Measurements from ENCODE around the gene ANXA6. TPM values are rescaled to one million over a fixed set of nuclear protein-coding genes. Genes with fewer than 3 reads are reported as not detected.

Gene ANXA6
- total RNA-seq, 2 experiments from 2014 or later, result 322 to 332 TPM

- ATAC-seq (no peak), DNase-seq (no peak)
- H3K27ac Mint-ChIP-seq, result peak overlapping the region; percentile 91
- ChIA-PET POLR2A (interaction anchor here (0.6 to 1.1 kb wide), 4 partner anchors 12 to 133 kb away, joined by 3 to 4 read pairs (median 4); no protein-coding TSS in a partner anchor), CTCF (interaction anchor here (0.6 to 4.4 kb wide), 15 partner anchors 9 to 567 kb away, joined by 3 to 37 read pairs (median 4); no protein-coding TSS in a partner anchor)
- intact Hi-C loops (cut with DNase I, micrococcal nuclease), result loop anchor here (1.0 to 10.0 kb wide), 7 partner anchors 131 to 691 kb away; partner anchors contain the start of genes G3BP1 (in 1 of the 2), GM2A (in 1 of the 2) and RBM22 (in 1 of the 2)
- no peaks in the 10 kb centered on the region for H3K9me3 Mint-ChIP-seq (ENCODE audit: low read depth)
- H3K27me3 Mint-ChIP-seq, result no peaks in the 10 kb centered on the region
- peaks cover 72% of the 10 kb centered on the region for H3K4me1 Mint-ChIP-seq
- H3K4me3 Mint-ChIP-seq, result peak overlapping the region; percentile 80
- H3K36me3 Mint-ChIP-seq (ENCODE audit: low read depth), result peaks cover 60% of the 10 kb centered on the region
These were observed 75.9 kb downstream of the ANXA6 start for GRCh38 chr5:151081431-151082281.

GRCh38 chr5:151080613-151081430, 76.8 kb downstream of the ANXA6 start, which contains the start of gene TNIP1:
Gene TNIP1, minus strand, starts transcription at chr5:151081034. Its CDS starts 15,939 bp downstream, at chr5:151065095.
- peaks cover 67% of the 10 kb centered on the region for H3K36me3 Mint-ChIP-seq (ENCODE audit: low read depth)
- CTCF ChIA-PET, result interaction anchor here (0.6 to 4.4 kb wide), 15 partner anchors 8 to 133 kb away, joined by 3 to 37 read pairs (median 4); no protein-coding TSS in a partner anchor
- ATAC-seq, result peak; percentile 67
- H3K27ac Mint-ChIP-seq, result peak within 1 kb of the TSS; percentile 91
- DNase-seq, result peak; percentile 96
- H3K4me3 Mint-ChIP-seq, result peak within 1 kb of the TSS; percentile 80
- intact Hi-C loops (cut with DNase I, micrococcal nuclease), result loop anchor here (1.0 to 10.0 kb wide), 9 partner anchors 21 to 691 kb away; partner anchors contain the start of genes G3BP1 (in 1 of the 2), GM2A (in 1 of the 2) and RBM22 (in 1 of the 2)
- no peaks in the 10 kb centered on the region for H3K27me3 Mint-ChIP-seq
- POLR2A ChIA-PET, result interaction anchor here (0.6 to 1.3 kb wide), 4 partner anchors 12 to 133 kb away, joined by 3 to 4 read pairs (median 4); no protein-coding TSS in a partner anchor
- H3K4me1 Mint-ChIP-seq, result peaks cover 74% of the 10 kb centered on the region
- H3K9me3 Mint-ChIP-seq (ENCODE audit: low read depth), result no peaks in the 10 kb centered on the region

GRCh38 chr5:151079838-151080612, 77.6 kb downstream of the ANXA6 start:
- Mint-ChIP-seq H3K9me3 (ENCODE audit: low read depth) (no peaks in the 10 kb centered on the region), H3K4me3 (peak overlapping the region; percentile 79), H3K27ac (peak overlapping the region; percentile 87), H3K36me3 (ENCODE audit: low read depth) (peaks cover 69% of the 10 kb centered on the region), H3K4me1 (peaks cover 74% of the 10 kb centered on the region), H3K27me3 (no peaks in the 10 kb centered on the region)
- ChIA-PET CTCF (interaction anchor here (0.7 to 1.2 kb wide), 4 partner anchors 9 to 61 kb away, joined by 3 to 4 read pairs (median 3); no protein-coding TSS in a partner anchor), POLR2A (interaction anchor here (1.3 to 2.6 kb wide), 3 partner anchors 11 to 173 kb away, joined by 3 to 15 read pairs (median 4); partner anchors contain the start of gene GM2A)
- intact Hi-C loops (cut with DNase I, micrococcal nuclease), result loop anchor here (1.0 to 10.0 kb wide), 12 partner anchors 15 to 692 kb away; partner anchors contain the start of genes G3BP1 (in 1 of the 2), GM2A (in 1 of the 2) and RBM22 (in 1 of the 2)
- ATAC-seq, result peak; percentile 4
- DNase-seq, result peak; percentile 74

- H3K27me3 Mint-ChIP-seq, result no peaks in the 10 kb centered on the region
- DNase-seq (peak; percentile 88), ATAC-seq (peak; percentile 64)
- POLR2A ChIA-PET, result interaction anchor here (0.6 to 2.6 kb wide), 12 partner anchors 8 to 174 kb away, joined by 3 to 21 read pairs (median 4); partner anchors contain the start of gene GM2A
- H3K36me3 Mint-ChIP-seq (ENCODE audit: low read depth), result peaks cover 71% of the 10 kb centered on the region
- H3K4me3 Mint-ChIP-seq, result peak overlapping the region; percentile 79
- H3K9me3 Mint-ChIP-seq (ENCODE audit: low read depth), result peaks cover 2% of the 10 kb centered on the region
- intact Hi-C loops (cut with DNase I, micrococcal nuclease), result loop anchor here (1.0 to 2.0 kb wide), 9 partner anchors 9 to 77 kb away; no protein-coding TSS in a partner anchor
- CTCF ChIA-PET, result interaction anchor here (0.7 to 1.9 kb wide), 12 partner anchors 9 to 136 kb away, joined by 3 to 11 read pairs (median 4); no protein-coding TSS in a partner anchor
- peaks cover 69% of the 10 kb centered on the region for H3K4me1 Mint-ChIP-seq
- H3K27ac Mint-ChIP-seq, result peak overlapping the region; percentile 87
These were observed 78.9 kb downstream of the ANXA6 start for GRCh38 chr5:151078490-151079262.

DNA sequence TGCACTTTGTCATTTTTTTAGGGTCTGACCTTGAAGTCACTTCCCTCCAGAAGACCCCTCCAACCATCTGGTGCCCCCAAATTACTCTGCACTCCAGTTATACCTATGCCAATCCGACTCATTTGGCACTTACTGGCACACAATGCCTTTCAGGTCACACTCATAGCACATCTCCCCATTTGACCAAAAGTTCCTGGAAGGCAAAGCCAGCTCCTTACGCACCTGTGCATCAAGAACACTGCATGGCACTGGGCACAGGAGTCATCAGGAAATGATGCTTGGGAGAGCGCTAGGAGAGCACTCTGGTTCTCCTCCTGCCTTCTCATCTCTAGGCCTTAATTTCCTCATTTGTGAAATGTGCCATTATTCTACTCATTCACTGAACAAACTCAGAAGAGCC, 79.6 kb downstream of the ANXA6 start:
- peak; percentile 34 for DNase-seq
- no peak for ATAC-seq

DNA sequence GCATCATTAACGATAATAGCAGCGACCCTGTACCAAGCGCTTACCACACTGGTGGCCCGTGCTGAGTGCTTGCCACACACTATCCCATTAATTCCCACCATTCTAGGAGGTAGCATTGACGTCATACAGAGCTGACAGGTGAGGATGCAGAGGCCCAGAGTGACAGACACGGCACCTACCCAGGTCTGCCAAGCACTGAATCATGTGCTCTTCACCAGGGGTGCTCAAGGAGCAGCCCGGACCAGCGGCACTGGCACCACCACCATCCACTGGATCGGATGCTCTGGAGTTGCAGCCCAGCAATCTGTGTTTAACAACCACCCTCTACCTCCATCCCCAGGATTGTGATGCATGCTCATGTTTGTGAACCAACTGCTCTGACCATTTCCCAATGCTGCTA, 80.2 kb downstream of the ANXA6 start:
- Mint-ChIP-seq H3K27me3 (no peaks in the 10 kb centered on the region), H3K9me3 (ENCODE audit: low read depth) (peaks cover 2% of the 10 kb centered on the region), H3K36me3 (ENCODE audit: low read depth) (peaks cover 78% of the 10 kb centered on the region), H3K4me1 (peaks cover 67% of the 10 kb centered on the region), H3K4me3 (peak overlapping the region; percentile 79), H3K27ac (peak overlapping the region; percentile 87)
- no peak for ATAC-seq
- CTCF ChIA-PET, result interaction anchor here (1.0 to 1.9 kb wide), 4 partner anchors 10 to 48 kb away, joined by 3 to 10 read pairs (median 4); no protein-coding TSS in a partner anchor
- POLR2A ChIA-PET, result interaction anchor here (0.5 to 2.6 kb wide), 3 partner anchors 8 to 147 kb away, joined by 3 to 21 read pairs (median 15); partner anchors contain the start of gene CCDC69
- DNase-seq, result no peak
- intact Hi-C loops (cut with DNase I, micrococcal nuclease), result no loop called here

More for the DNA sequence above, 79.6 kb downstream of the ANXA6 start:
- no peaks in the 10 kb centered on the region for H3K27me3 Mint-ChIP-seq
- peaks cover 2% of the 10 kb centered on the region for H3K9me3 Mint-ChIP-seq (ENCODE audit: low read depth)
- peaks cover 78% of the 10 kb centered on the region for H3K36me3 Mint-ChIP-seq (ENCODE audit: low read depth)
- POLR2A ChIA-PET, result interaction anchor here (0.5 to 2.6 kb wide), 8 partner anchors 9 to 146 kb away, joined by 3 to 21 read pairs (median 4); partner anchors contain the start of gene CCDC69
- H3K4me1 Mint-ChIP-seq, result peaks cover 67% of the 10 kb centered on the region
- CTCF ChIA-PET, result interaction anchor here (0.7 to 1.9 kb wide), 14 partner anchors 8 to 137 kb away, joined by 3 to 11 read pairs (median 4); no protein-coding TSS in a partner anchor
- intact Hi-C loops (cut with DNase I, micrococcal nuclease), result loop anchor here (1.0 to 2.0 kb wide), 8 partner anchors 9 to 73 kb away; no protein-coding TSS in a partner anchor
- H3K4me3 Mint-ChIP-seq, result peak overlapping the region; percentile 79
- peak overlapping the region; percentile 87 for H3K27ac Mint-ChIP-seq

GRCh38 chr5:151076616-151077015, 81.0 kb downstream of the ANXA6 start:
- POLR2A ChIA-PET, result no interaction called here

GRCh38 chr5:151075698-151076331, 81.8 kb downstream of the ANXA6 start:
- peaks cover 85% of the 10 kb centered on the region for H3K36me3 Mint-ChIP-seq (ENCODE audit: low read depth)
- no peak for ATAC-seq

More at GRCh38 chr5:151076616-151077015, 81.0 kb downstream of the ANXA6 start:
- H3K4me3 Mint-ChIP-seq, result peak overlapping the region; percentile 79
- CTCF ChIA-PET, result interaction anchor here (0.8 to 1.4 kb wide), 5 partner anchors 8 to 24 kb away, joined by 3 to 7 read pairs (median 4); no protein-coding TSS in a partner anchor
- no peak for ATAC-seq
- intact Hi-C loops (cut with DNase I, micrococcal nuclease), result no loop called here
- peaks cover 72% of the 10 kb centered on the region for H3K4me1 Mint-ChIP-seq
- peak overlapping the region; percentile 87 for H3K27ac Mint-ChIP-seq
- H3K9me3 Mint-ChIP-seq (ENCODE audit: low read depth), result peaks cover 2% of the 10 kb centered on the region
- H3K27me3 Mint-ChIP-seq, result no peaks in the 10 kb centered on the region
- H3K36me3 Mint-ChIP-seq (ENCODE audit: low read depth), result peaks cover 82% of the 10 kb centered on the region
- DNase-seq, result no peak

More at GRCh38 chr5:151075698-151076331, 81.8 kb downstream of the ANXA6 start:
- peak overlapping the region; percentile 79 for H3K4me3 Mint-ChIP-seq
- ChIA-PET CTCF (interaction anchor here (0.7 to 1.7 kb wide), 8 partner anchors 9 to 49 kb away, joined by 3 to 7 read pairs (median 3); no protein-coding TSS in a partner anchor), POLR2A (no interaction called here)
- H3K27me3 Mint-ChIP-seq, result no peaks in the 10 kb centered on the region
- H3K27ac Mint-ChIP-seq, result peak overlapping the region; percentile 87
- H3K9me3 Mint-ChIP-seq (ENCODE audit: low read depth), result peaks cover 2% of the 10 kb centered on the region
- H3K4me1 Mint-ChIP-seq, result peaks cover 80% of the 10 kb centered on the region
- DNase-seq, result peak; percentile 41
- intact Hi-C loops (cut with DNase I, micrococcal nuclease), result no loop called here

All from activated CD4-positive, alpha-beta T cell treated with anti-CD3 and anti-CD28 coated beads for 36 hours (primary cell).